K562 (cell line): Measurements from ENCODE around the gene PRPF39.

Source experiments
- ESRRB ChIP-seq: fragments of 250-450 bp; sonication (Bioruptor Pico); IDR thresholded peaks from 2 replicates; pipeline ENCODE4 v1.5.0; 2020; ENCODE audit warnings: mild to moderate bottlenecking, moderate library complexity, borderline replicate concordance
- MTA2 ChIP-seq: fragments of 450-650 bp; IDR thresholded peaks from 2 replicates; pipeline ENCODE4 v1.6.1; 2016; ENCODE audit warnings: low read depth
- MXI1 ChIP-seq: IDR thresholded peaks from 2 replicates; pipeline ENCODE4 v1.6.1; 2011; ENCODE audit warnings: low read depth, mild to moderate bottlenecking, improper control_type of control experiment, low read length
- NCOA1 ChIP-seq: fragments of 450-650 bp; IDR thresholded peaks from 2 replicates; pipeline ENCODE4 v1.6.1; 2016; ENCODE audit warnings: low read depth
- RUNX1 ChIP-seq: sonication (generic); IDR thresholded peaks from 2 replicates; pipeline ENCODE4 v1.6.1; 2016; ENCODE audit warnings: antibody characterized with exemption, low read depth
- XRCC5 ChIP-seq: fragments of 200-400 bp; formaldehyde crosslinking; IDR thresholded peaks from 2 replicates; pipeline ENCODE4 v1.6.1; 2017; ENCODE audit warnings: low read depth, mild to moderate bottlenecking, low read length
- ZFP1 ChIP-seq: fragments of 450-650 bp; formaldehyde crosslinking; IDR thresholded peaks from 2 replicates; pipeline ENCODE4 v1.4.0; 2020; ENCODE audit warnings: mild to moderate bottlenecking, mixed read lengths
- TF ChIP-seq, protein P1 (sequence below), 3 experiments: IDR thresholded peaks in 2 of 3; conservative IDR thresholded peaks in 1 of 3; 2 replicates each; pipeline ENCODE4 v1.5.1; 2011 to 2012; ENCODE audit warnings: low read length in 3 of 3, mild to moderate bottlenecking in 3 of 3, control low read depth in 2 of 3, improper control_type of control experiment in 1 of 3, inconsistent platforms in 1 of 3, low read depth in 1 of 3, mixed read lengths in 1 of 3, moderate library complexity in 1 of 3; ENCODE audit not compliant: insufficient read depth in 2 of 3

DNA sequence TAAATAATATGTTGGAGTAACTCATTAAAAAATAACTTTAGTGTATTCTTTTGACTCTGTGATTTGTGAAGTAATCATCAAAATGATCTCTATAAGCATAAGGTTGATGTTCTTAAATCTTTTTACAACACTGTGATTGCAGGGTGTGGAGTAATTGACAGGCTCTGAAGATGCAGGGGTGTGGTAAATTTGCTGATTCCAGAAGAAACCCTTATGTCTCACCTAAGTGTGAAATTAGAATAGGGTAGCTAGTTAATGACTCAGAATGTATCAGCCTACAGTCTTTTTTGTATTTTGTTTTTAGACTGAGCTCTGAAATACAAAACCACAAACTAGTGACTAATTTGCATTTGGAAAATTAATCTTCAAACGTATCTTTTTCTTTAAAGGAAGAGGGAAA, 5.9 kb downstream of the PRPF39 start:
- TF ChIP-seq, protein P1, sequence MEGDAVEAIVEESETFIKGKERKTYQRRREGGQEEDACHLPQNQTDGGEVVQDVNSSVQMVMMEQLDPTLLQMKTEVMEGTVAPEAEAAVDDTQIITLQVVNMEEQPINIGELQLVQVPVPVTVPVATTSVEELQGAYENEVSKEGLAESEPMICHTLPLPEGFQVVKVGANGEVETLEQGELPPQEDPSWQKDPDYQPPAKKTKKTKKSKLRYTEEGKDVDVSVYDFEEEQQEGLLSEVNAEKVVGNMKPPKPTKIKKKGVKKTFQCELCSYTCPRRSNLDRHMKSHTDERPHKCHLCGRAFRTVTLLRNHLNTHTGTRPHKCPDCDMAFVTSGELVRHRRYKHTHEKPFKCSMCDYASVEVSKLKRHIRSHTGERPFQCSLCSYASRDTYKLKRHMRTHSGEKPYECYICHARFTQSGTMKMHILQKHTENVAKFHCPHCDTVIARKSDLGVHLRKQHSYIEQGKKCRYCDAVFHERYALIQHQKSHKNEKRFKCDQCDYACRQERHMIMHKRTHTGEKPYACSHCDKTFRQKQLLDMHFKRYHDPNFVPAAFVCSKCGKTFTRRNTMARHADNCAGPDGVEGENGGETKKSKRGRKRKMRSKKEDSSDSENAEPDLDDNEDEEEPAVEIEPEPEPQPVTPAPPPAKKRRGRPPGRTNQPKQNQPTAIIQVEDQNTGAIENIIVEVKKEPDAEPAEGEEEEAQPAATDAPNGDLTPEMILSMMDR (IDR thresholded peaks at IDR 0.05 in 2 of 3, conservative IDR thresholded peaks at IDR 0.05 in 1 of 3; ENCODE audit: insufficient read depth in 2 of 3, low read depth in 1 of 3, low read length in 3 of 3) = no peak
- TF ChIP-seq RUNX1 = no peak
- no peak for TF ChIP-seq ESRRB (CRISPR knock-in tag)
- TF ChIP-seq MXI1 = no peak
- TF ChIP-seq XRCC5 = no peak
- no peak for TF ChIP-seq MTA2
- no peak for TF ChIP-seq NCOA1
- no peak for TF ChIP-seq ZFP1
